ENCODE measurements around the gene C1orf21.

The C1orf21 gene

DNA sequence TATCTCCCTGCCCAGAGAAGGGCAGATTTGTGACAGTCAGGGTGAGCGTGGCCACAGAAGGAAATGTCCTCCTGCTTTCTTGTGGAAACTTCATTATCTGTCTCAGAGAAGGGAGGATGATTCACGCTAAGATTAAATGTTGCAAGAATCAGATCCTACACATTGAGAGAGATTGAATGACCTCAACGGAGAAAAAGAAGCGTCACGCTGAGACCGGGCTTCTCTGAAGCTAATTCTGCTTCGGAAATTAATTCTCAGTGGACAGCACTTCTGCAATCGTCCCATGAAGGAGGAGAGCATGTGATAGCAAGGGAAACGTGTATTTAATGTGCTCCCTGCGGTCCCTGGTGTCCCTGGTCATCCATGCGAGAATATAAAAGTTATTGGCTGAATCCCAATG, 19.8 kb upstream of the C1orf21 start:
- no peak for ATAC-seq
- TF ChIP-seq ZFP3 (CRISPR knock-in tag; IDR thresholded peaks at IDR 0.05) (no peak), PPARA (CRISPR knock-in tag; IDR thresholded peaks at IDR 0.05; ENCODE audit: borderline replicate concordance) (no peak), SNAI2 (CRISPR knock-in tag; IDR thresholded peaks at IDR 0.05) (no peak), PATZ1 (CRISPR knock-in tag; IDR thresholded peaks at IDR 0.05; ENCODE audit: borderline replicate concordance) (no peak), ISL1 (CRISPR knock-in tag; IDR thresholded peaks at IDR 0.05) (no peak), RARB (CRISPR knock-in tag; IDR thresholded peaks at IDR 0.05) (no peak), ARNTL (CRISPR knock-in tag; IDR thresholded peaks at IDR 0.05; ENCODE audit: borderline replicate concordance, low read depth) (no peak), ZNF8 (CRISPR knock-in tag; IDR thresholded peaks at IDR 0.05) (no peak), BACH2 (CRISPR knock-in tag; IDR thresholded peaks at IDR 0.05; ENCODE audit: borderline replicate concordance) (no peak), ESRRG (CRISPR knock-in tag; IDR thresholded peaks at IDR 0.05) (no peak)
- TF ChIP-seq, protein P1, sequence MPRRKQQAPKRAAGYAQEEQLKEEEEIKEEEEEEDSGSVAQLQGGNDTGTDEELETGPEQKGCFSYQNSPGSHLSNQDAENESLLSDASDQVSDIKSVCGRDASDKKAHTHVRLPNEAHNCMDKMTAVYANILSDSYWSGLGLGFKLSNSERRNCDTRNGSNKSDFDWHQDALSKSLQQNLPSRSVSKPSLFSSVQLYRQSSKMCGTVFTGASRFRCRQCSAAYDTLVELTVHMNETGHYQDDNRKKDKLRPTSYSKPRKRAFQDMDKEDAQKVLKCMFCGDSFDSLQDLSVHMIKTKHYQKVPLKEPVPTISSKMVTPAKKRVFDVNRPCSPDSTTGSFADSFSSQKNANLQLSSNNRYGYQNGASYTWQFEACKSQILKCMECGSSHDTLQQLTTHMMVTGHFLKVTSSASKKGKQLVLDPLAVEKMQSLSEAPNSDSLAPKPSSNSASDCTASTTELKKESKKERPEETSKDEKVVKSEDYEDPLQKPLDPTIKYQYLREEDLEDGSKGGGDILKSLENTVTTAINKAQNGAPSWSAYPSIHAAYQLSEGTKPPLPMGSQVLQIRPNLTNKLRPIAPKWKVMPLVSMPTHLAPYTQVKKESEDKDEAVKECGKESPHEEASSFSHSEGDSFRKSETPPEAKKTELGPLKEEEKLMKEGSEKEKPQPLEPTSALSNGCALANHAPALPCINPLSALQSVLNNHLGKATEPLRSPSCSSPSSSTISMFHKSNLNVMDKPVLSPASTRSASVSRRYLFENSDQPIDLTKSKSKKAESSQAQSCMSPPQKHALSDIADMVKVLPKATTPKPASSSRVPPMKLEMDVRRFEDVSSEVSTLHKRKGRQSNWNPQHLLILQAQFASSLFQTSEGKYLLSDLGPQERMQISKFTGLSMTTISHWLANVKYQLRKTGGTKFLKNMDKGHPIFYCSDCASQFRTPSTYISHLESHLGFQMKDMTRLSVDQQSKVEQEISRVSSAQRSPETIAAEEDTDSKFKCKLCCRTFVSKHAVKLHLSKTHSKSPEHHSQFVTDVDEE (CRISPR knock-in tag; IDR thresholded peaks at IDR 0.05), result no peak
- TF ChIP-seq, protein P2, sequence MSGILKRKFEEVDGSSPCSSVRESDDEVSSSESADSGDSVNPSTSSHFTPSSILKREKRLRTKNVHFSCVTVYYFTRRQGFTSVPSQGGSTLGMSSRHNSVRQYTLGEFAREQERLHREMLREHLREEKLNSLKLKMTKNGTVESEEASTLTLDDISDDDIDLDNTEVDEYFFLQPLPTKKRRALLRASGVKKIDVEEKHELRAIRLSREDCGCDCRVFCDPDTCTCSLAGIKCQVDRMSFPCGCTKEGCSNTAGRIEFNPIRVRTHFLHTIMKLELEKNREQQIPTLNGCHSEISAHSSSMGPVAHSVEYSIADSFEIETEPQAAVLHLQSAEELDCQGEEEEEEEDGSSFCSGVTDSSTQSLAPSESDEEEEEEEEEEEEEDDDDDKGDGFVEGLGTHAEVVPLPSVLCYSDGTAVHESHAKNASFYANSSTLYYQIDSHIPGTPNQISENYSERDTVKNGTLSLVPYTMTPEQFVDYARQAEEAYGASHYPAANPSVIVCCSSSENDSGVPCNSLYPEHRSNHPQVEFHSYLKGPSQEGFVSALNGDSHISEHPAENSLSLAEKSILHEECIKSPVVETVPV (CRISPR knock-in tag; IDR thresholded peaks at IDR 0.05), result no peak

DNA sequence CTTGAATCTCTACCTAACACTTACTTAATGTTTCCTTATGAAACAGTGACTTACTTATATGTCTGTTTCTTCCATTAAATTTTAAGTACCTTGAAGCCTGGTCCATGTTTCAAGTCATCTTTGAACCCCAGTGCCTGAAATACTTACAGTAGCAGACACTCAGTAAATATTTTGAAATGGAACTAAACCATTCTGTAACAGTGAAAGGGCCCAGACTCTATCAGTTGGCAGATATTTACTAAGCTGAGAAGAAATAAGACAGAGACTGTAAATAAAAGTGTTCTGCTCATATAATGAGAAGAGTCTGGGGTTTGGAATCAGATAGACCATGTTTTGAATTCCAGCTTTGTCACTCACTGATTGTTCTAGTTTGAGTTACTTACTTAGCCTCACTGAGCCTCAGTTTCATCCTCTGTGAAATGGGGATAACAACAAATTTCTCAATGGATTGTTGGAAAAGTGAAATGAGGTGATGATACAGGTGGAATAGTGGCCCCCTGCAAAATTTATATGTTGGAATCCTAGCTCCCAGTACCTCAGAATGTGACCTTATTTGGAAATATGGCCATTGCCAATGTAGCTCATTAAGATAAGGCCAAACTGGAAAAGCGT, 19.3 kb upstream of the C1orf21 start:
- TF ChIP-seq, protein P2 (CRISPR knock-in tag; IDR thresholded peaks at IDR 0.05), result no peak
- no peak for TF ChIP-seq ZNF565 (CRISPR knock-in tag; conservative IDR thresholded peaks at IDR 0.05; ENCODE audit: low read depth)
- TF ChIP-seq ARNTL (CRISPR knock-in tag; IDR thresholded peaks at IDR 0.05; ENCODE audit: borderline replicate concordance, low read depth), result no peak
- no peak for TF ChIP-seq TOX (CRISPR knock-in tag; IDR thresholded peaks at IDR 0.05; ENCODE audit: borderline replicate concordance)
- TF ChIP-seq ISL1 (CRISPR knock-in tag; IDR thresholded peaks at IDR 0.05), result no peak
- no peak for TF ChIP-seq BACH2 (CRISPR knock-in tag; IDR thresholded peaks at IDR 0.05; ENCODE audit: borderline replicate concordance)
- no peak for TF ChIP-seq RARB (CRISPR knock-in tag; IDR thresholded peaks at IDR 0.05)
- TF ChIP-seq, protein P3, sequence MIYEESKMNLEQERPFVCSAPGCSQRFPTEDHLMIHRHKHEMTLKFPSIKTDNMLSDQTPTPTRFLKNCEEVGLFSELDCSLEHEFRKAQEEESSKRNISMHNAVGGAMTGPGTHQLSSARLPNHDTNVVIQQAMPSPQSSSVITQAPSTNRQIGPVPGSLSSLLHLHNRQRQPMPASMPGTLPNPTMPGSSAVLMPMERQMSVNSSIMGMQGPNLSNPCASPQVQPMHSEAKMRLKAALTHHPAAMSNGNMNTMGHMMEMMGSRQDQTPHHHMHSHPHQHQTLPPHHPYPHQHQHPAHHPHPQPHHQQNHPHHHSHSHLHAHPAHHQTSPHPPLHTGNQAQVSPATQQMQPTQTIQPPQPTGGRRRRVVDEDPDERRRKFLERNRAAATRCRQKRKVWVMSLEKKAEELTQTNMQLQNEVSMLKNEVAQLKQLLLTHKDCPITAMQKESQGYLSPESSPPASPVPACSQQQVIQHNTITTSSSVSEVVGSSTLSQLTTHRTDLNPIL (CRISPR knock-in tag; IDR thresholded peaks at IDR 0.05; ENCODE audit: low read depth), result no peak
- no peak for TF ChIP-seq PATZ1 (CRISPR knock-in tag; IDR thresholded peaks at IDR 0.05; ENCODE audit: borderline replicate concordance)
- no peak for ATAC-seq

DNA sequence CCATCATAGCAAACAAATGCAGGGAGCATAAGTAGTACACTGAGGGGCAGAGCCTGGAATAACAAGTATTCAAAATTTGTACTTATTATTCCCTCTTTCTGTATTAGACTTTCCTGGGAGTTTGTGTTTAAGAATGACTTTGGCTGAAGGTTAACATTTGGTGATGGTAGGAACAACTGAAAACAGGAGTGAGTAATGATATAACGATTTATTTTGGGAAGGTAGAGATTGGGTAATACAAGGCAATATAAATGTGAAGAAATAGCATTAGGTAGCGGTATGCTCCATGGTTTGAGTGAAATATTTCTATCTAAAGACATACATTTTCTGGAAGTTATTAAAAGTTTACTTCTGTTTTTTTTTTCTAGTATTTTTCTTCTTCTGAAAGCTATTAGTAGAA, 18.5 kb upstream of the C1orf21 start:
- TF ChIP-seq GLIS3 (CRISPR knock-in tag; IDR thresholded peaks at IDR 0.05) (no peak), CSDC2 (CRISPR knock-in tag; IDR thresholded peaks at IDR 0.05) (no peak), RARB (CRISPR knock-in tag; IDR thresholded peaks at IDR 0.05) (no peak), ESRRG (CRISPR knock-in tag; IDR thresholded peaks at IDR 0.05) (no peak), POU6F1 (CRISPR knock-in tag; IDR thresholded peaks at IDR 0.05; ENCODE audit: borderline replicate concordance, low read depth) (no peak)
- TF ChIP-seq, protein P1 (CRISPR knock-in tag; IDR thresholded peaks at IDR 0.05), result no peak
- no peak for ATAC-seq
